ENCODE data around the gene PBXIP1.
"Not testable (repeated sequence)": the region's sequence is repeated elsewhere in the genome, so short reads cannot be mapped to it uniquely, and the experiment has no call there.

The PBXIP1 gene

DNA sequence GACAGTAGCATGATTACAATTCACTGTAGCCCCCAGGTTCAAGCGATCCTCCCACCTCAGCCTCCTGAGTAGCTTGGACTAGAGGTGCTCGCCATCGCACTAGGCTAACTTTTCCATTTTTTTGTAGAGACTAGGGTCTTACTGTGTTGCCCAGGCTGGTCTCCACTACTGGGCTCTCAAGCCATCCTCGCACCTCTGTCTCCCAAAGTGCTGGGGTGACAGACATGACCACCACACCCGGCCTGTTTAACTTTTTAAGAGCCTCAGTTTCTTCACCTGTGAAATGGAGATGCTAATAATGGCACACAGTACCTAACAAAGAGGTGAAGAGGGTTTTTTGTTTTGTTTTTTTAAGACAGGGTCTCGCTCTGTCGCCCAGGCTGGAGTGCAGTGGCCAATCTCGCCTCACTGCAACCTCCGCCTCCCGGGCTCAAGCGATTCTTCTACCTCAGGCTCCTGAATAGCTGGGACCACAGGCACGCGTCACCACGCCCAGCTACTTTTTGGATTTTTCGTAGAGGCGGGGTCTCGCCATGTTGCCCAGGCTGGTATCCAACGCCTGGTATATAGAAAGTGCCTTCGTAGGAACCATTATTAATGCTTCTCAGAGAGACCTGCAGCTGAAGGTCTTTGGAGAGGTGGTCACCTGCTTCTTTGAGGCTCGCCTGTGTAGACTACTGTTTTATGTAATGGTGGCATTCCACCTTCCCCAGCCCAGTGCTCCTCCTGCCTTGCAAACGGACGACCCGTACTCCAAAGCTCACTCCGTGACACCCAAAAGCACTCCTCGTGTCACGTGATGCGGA lies 19.9 kb downstream of the PBXIP1 start:
- no peak for DNase-seq

DNA sequence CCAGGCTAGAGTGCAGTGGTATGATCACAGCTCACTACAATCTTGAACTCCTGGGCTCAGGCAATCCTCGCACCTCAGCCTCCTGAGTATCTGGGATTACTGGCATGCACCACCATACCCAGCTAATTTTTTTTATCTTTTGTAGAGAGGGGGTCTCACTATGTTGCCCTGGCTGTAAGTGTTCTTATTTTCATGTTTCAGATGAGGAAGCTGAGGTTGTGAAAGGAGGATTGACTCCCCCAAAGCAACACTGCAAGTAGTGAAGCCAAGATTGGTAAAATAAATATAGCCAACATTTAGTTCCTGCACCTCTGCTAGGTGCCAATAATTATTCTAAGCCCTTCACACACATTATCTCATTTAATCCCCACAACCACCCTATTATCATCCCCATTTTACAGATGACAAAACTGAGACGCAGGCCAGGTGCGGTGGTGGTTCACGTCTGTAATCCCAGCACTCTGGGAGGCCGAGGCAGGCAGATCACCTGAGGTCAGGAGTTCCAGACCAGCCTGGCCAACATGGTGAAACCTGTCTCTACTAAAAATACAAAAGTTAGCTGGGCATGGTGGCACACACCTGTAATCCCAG lies 21.4 kb downstream of the PBXIP1 start:
- no peak for DNase-seq

DNA sequence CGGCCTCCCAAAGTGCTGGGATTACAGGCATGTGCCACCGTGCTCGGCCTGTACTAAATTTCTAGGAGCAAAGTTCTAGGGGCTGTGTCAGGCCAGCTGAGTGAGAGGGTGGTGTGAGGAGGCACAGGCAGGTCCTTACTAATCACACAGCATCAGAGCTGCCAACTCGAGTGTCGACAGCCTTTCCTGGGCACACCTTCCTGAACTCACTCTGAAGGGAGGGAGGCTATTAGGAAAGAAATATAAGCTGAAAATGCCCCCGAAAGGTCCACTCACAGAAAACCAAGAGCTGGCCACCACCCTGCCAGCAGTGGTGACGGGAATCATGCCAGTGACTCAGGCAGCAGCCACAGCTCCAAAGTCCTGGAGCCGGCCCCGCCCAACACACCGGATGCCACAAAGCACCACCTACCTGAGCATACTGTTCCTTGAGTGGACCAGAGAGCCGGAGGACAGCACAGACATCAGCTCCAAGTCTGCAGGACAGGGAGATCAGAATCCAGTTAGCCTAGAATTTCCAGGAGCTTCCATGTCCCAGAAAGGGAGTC lies 23.9 kb downstream of the PBXIP1 start:
- DNase-seq, result no peak

DNA sequence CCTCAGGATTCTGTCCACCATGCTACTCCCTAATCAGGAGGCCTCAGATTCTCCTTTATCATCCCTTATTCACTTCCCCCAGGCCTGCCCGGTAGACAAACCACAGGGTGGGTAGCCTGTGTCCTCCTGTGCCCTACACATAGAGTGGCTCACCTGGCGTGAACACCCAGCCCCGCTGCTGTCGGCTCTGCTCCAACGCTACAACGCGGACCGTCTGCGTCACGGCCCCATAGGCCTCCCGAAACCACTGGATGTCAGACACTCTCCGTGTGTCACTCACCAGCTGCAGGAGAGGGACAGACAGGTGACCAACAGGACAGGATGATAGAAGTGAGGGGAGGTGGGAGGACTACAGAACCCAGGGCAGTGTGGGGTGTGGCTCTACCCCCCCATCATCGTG lies 29.7 kb downstream of the PBXIP1 start:
- DNase-seq, result no peak

DNA sequence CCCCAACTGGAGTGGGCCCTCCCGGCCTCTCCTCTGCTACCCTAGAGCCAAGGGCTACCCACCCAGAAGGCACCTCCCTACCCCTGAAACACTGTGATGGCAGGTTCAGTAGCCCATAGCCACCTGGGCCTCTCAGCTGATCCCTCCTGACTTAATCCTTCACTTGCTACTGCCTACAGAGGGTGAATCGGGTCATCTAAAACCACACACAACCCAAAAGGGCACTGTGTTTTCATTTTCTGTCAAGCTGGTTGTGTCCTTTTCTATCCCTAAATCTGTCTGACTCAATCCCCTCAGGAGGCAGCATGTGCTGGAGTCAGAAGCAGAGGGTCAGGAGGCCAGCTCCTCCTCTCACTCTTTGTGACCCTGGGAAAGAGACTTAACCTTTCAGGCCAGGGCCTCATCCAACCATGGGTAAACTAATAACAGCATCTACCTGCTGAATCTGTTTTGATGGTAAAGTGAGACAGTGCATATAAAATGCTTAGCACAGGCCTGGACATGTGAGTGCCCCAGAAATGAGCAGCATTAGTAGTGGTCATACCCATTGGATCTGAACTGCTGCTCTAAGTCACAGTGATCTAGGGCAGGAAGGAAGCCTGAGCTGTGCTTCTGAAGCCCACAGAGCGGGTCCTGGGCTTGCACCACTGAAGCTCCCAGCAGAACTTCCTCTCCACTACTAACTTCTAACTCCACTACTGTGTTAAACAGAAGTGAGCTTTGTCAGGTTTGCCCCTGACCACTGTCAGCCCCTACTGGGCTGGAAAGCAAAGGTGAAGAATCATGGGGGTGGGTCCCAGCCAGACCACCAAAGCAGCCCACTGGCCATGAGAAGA lies 30.3 kb downstream of the PBXIP1 start:
- no peak for DNase-seq

DNA sequence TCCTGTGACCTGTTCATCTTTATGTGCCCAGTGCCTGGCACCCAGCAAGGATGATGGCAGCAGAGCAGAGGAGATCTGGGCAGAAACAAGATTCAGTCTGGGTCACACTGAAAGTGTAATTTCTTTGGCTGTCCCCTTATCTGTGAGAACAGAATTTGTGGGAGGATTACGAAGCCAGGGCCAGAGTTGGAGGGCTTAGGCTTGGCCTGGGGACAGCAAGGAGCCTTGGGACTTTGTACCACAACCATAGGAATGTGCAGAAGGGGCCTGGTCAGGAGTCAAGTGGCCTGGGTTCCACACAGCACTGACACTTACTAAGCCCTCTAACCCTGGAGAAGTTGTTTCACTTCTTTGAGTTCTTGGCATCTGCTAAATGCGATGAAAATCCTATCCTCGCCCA lies 32.2 kb downstream of the PBXIP1 start:
- DNase-seq, result no peak

DNA sequence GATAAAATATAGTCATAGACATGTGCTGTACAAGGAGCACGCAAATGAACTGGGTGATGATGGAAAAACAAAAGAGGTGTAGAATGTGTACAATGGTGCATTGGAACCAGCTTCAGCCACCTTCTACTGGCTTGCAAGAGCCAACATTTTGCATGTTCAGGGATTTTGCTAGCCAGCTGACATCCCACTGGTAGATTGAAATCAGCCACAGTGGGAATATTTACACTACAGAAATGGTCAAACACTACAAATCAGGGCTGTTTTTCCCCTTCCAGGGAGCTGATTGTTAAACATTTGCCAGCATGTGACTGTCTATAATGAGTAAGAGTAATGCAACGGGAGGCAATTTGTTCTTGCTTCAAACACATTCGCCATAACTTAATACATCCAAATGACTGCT lies 42.6 kb downstream of the PBXIP1 start:
- no peak for DNase-seq

DNA sequence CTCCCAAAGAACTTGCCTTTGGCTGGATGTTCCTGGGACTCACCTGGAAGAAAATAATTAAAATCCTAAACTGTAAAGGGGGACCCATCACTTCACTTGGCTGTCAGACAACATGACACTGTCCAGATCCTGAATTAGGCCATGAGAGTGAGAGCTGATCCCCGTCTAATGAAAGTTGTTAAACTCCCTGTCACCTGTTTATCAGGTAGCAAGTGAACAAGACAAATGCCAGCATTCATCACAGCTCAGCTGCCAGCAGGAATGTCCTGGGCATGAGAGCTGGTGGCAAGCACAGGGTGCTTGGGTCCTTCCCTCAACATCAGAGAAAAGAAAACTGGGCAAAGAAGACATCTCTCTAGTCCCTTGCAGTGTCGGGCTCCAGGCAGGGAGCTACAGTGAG lies 43.1 kb downstream of the PBXIP1 start:
- no peak for DNase-seq

DNA sequence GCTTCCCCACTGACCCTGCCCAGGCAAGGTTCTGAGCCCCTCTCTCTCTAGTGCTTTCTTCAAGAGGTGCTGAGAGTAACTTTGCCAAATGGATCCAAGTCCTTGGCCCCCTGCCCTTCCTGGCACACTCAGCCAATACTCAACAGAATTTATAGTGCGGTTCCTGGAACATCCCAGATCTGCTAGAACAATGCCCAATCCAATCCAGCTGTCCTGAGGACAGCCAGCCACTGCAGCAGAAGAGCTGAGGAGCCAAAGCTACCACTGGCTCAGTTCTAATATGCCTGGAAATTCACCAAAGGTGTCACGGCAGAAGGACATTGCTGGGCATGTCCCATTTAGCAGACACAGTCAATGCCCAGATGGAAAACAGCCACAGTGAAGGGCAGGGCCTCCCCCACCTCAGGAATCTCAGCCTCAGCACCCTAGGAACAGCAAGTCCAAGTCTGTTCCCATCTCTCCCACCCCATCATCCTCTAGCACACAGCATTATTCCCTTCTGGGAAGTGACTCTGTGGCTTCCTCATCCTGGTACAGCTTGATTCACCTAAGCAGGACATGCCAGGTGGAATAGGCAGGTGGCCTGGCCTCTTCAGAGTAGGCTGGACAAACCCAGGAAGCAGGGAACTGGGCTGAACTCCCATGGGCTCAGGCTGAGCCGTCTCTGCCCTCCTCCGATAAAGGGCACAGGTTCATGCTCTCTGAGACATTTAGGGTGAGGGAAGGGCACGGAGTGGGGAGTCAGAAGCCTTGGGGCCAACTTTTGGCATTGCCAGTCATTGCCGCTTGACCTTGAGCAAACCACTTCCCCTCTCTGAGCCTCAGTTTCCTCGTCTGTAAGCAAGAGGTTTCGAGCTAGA lies 44.0 kb downstream of the PBXIP1 start:
- DNase-seq, result no peak

DNA sequence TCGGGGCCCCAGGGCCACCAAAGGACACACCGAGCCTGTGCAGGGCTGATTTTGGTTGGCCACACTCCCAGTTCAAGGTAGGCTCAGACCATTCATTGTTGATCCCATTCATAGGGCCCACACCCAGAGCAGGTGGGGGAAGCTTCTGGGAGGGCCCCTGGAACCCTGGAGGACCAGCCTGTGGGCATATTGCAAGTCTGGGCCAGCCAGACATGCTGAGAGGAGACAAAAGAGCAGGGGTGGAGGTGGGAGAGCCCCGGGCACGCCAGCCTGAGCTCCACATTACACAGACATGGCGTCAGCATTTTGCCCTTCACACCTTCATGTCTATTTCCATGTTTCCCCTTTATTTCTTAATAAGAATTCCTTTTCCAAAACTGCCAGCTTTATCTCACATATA lies 45.0 kb downstream of the PBXIP1 start:
- no peak for DNase-seq

DNA sequence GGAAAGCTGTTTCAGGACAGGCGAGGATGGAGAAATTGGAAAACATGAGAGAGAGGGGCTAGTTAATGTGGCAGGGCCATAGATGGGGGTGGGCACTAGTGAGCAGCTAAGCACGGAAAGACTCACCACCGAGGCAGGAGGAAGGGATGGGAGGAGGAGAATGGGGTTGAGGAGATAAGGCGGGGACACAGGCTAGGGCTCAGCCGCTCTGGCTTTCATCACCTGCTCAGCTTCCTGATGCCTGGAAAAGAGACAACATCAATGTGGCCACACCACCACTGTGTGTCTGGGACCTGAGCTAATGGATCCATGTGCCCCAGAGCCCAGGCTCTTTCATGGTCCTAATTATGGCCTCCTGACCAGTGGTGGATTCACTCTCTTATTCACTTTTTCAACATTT lies 47.0 kb downstream of the PBXIP1 start:
- no peak for DNase-seq

DNA sequence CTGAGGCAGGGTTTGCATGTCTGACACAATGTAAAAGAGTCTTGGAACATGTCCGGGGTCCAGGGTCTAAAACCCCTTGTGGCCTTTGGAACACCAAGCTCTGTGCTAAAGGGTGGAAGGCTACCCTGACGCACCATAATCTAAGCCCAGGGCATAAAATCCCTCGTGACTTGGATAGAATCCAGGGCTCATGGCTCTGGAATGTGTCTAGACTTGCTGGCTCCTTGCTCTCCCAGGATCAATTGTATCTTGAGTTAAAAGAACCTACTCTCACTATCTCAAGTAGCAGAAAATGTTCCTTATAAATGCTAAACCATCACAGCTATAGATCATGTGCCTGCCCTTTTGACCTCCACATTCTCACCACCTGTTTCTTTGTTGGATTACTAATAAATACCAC lies 47.8 kb downstream of the PBXIP1 start:
- DNase-seq, result not testable (repeated sequence)

DNA sequence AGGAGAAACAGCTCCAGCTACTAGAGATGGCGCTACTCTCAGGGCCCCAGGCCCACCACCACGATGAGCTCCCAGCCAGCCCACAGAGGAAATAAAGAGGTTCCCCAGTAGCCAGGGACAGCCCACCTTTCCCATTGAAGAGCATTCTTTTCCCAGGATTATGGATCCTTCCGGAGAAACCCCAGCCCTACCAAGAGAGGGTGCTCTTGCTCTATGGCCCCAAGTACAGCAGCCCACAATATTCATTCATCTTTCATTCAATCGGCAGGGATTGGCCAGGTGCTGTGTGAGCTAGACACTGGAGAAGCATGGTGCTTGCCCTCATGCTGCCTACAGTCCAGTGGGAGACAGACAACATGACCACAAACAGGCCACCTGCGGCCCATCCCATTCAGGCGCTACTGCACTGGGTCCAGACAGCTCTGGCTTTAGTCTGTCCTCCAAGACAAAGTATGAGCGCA lies 49.2 kb downstream of the PBXIP1 start:
- DNase-seq, result no peak

DNA sequence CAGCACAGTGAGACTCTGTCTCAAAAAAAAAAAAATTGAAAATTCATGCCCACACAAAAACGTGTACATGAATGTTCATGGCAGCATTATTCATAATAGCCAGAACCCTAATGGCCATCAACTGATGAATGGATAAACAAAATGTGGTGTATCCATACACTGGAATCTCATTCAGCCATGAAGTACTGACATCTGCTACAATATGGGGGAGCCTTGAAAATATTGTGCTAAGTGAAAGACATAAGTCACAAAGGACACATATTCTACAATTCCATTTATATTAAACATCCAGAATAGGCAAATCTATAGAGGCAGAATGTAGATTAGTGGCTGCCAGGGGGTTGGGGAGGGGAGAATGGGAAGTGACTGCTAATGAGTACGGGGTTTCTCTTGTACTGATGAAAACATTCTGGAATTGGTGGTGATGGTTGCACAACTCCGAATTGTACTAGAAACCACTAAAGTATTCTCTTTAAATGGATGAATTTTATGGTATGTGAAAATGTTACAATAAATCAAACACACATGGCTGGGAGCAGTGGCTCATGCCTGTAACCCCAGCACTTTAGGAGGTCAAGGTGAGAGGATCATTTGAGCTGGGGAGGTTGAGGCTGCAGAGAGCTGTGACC lies 52.8 kb downstream of the PBXIP1 start:
- no peak for DNase-seq

DNA sequence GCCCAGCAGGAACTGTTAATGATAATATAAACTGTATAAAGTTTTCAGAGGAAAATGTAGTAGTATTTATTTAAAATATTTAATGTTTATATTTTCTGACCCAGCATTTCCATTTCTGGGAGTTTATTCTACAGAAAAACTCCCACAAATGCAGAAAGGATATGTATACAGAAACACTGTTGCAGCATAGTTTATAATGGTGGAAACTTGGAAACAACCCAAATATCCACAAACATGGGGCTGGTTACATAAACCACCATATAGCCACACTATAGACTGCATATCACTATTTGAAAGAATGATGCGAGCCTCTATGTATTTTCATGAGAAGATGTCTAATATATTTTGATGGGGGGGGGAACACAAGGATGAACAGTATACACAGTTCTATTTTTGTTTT lies 54.3 kb downstream of the PBXIP1 start:
- DNase-seq, result no peak

DNA sequence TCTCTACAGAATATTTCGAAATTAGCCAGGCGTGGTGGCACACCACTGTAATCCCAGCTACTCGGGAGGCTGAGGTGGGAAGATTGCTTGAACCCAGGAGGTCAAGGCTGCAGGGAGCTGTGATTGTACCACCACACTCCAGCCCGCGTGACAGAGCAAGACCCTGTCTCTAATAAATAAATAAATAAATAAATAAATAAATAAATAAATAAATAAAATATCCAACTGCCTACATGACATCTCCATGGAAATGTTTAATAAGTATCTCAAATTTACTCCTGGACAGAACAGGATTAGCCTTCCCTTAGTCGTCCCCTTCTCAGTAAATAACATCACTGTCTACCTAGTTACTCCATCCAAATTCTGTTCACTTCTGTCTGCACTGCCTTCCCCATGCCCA lies 56.9 kb downstream of the PBXIP1 start:
- no peak for DNase-seq

DNA sequence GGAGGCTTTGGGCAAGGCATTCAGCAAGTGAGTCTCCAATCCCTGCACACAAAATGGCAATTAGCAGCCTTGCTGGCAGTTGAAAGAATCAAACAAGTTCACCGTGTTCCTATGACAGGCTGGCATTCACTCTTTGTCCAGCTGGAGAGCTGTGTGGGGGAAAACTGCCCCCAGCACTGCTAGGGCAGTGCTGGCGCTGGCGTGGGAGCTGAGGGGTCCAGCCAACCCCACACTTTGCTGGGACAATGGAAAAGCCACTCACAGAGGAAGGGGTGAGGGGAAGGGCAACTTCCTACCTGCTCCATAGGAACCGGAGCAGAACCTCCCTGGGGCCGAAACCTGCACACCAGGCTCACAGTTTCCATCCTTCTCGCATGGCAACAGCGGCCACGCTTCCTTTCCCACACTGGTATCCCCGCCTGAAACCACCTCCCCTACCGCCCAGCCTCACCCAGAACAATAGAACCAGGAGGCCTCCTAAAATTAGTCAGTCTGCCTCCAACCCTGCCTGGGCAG lies 59.1 kb downstream of the PBXIP1 start:
- DNase-seq, result peak; percentile 52

DNA sequence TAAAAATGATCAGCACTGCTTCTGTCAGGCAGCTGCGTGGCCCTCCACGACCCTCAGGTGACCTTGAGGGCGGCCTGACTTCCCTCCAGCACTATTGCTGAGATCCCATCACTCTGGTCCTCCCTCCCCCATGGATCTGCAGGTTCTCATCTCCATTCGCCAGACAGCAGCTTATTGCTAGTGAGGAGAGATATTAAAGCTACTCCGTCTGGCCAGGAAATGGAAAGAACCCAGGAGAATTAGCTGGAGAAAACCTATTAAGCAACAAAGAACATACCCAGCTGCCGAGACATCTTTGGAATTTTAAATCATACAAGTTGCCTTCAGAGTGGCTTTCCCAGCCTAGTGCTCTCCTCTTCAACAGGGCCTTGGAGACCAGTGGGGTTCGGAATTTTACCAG lies 60.1 kb downstream of the PBXIP1 start:
- DNase-seq, result no peak

All from midbrain (tissue), 1 donor.